Retinal pigment epithelial cell (primary cell): Measurements from ENCODE around the gene ANKRD28.
"Not testable (repeated sequence)": the region's sequence is repeated elsewhere in the genome, so short reads cannot be mapped to it uniquely, and the experiment has no call there.

Experiments
- DNase-seq: peaks from one replicate; pipeline ENCODE4 v3.0.0-alpha.2; 2010; ENCODE audit warnings: low read depth
- H3K4me3 ChIP-seq: 2 replicates; pipeline ENCODE4 v1.5.1; 2011; ENCODE audit warnings: mild to moderate bottlenecking, low read length, control low read depth, moderate library complexity
- CTCF ChIP-seq: conservative IDR thresholded peaks from 2 replicates; pipeline ENCODE4 v1.5.1; 2011; ENCODE audit warnings: low read depth, low read length, control low read depth, inconsistent platforms

The ANKRD28 gene

GRCh38 chr3:15623535-15624440 is 174.0 kb downstream of the ANKRD28 start:
- no peak for TF ChIP-seq CTCF
- DNase-seq = no peak
- H3K4me3 ChIP-seq = no peak overlapping the region

- H3K4me3 ChIP-seq, DNase-seq: not testable (repeated sequence)
Measured at GRCh38 chr3:15619659-15620464, 177.9 kb downstream of the ANKRD28 start.
